Upper lobe of right lung (tissue), 1 donor: ENCODE measurements around the gene GSAP. TPM values are rescaled to one million over a fixed set of nuclear protein-coding genes. Genes with fewer than 3 reads are reported as not detected.

Experiments
- ATAC-seq: fragments of 200-7000 bp; cut with Tn5 transposase; one replicate; pipeline ENCODE4 v1.9.1; 2020; ENCODE audit warnings: mild to moderate bottlenecking, moderate library complexity
- DNase-seq: peaks from one replicate; pipeline ENCODE4 v3.0.0-alpha.2; 2020
- H3K27ac ChIP-seq: fragments of 200-600 bp; one replicate; pipeline ENCODE4 v1.8.0; 2022
- H3K27me3 ChIP-seq: fragments of 200-600 bp; one replicate; pipeline ENCODE4 v1.8.0; 2022; ENCODE audit warnings: mild to moderate bottlenecking
- H3K36me3 ChIP-seq: fragments of 200-600 bp; one replicate; pipeline ENCODE4 v1.8.0; 2022
- H3K4me1 ChIP-seq: fragments of 200-600 bp; one replicate; pipeline ENCODE4 v1.8.0; 2022
- H3K4me3 ChIP-seq: fragments of 200-600 bp; one replicate; pipeline ENCODE4 v1.8.0; 2022; ENCODE audit warnings: mild to moderate bottlenecking
- H3K9me3 ChIP-seq: fragments of 200-600 bp; one replicate; pipeline ENCODE4 v1.8.0; 2022
- CTCF ChIP-seq: fragments of 200-600 bp; IDR thresholded peaks from one replicate; pipeline ENCODE4 v1.8.0; 2022; ENCODE audit warnings: antibody characterized with exemption
- intact Hi-C: fragments of 100-400 bp; cut with DNase I; formaldehyde crosslinking; loops from one replicate; pipeline ENCODE4 v1.11.0; 2022
- total RNA-seq: library from RNA; stranded (reverse); fragmentation: NEBNext Ultra II Directional; extraction: Animal tissue kit (Norgen Biotek cat#: 25700); gene quantifications from one replicate; pipeline ENCODE4 v1.2.1, GENCODE V29; 2021
- donor health status: DM: no; HTN: yes; CAD: no; lungs with severe emphysema.

GSAP gene
- total RNA-seq, 1 donor from 2014 or later: 64.9 TPM

GRCh38 chr7:77290425-77290824 lies 125.7 kb downstream of the GSAP start:
- ATAC-seq (no peak), DNase-seq (no peak)
- Histone ChIP-seq H3K4me1 (peaks cover 4% of the 10 kb centered on the region), H3K4me3 (no peak overlapping the region), H3K27me3 (no peaks in the 10 kb centered on the region), H3K9me3 (no peaks in the 10 kb centered on the region), H3K27ac (no peak overlapping the region), H3K36me3 (no peaks in the 10 kb centered on the region)
- TF ChIP-seq CTCF: no peak
- intact Hi-C loops: no loop called here

GRCh38 chr7:77289387-77289786 lies 126.8 kb downstream of the GSAP start:
- H3K36me3 ChIP-seq: no peaks in the 10 kb centered on the region
- intact Hi-C loops: no loop called here
- no peak for ATAC-seq
- H3K4me3 ChIP-seq: no peak overlapping the region
- no peak overlapping the region for H3K27ac ChIP-seq
- no peaks in the 10 kb centered on the region for H3K9me3 ChIP-seq
- TF ChIP-seq CTCF: no peak
- H3K4me1 ChIP-seq: peaks cover 4% of the 10 kb centered on the region
- H3K27me3 ChIP-seq: no peaks in the 10 kb centered on the region
- DNase-seq: no peak

- H3K9me3 ChIP-seq: no peaks in the 10 kb centered on the region
- H3K27ac ChIP-seq: no peak overlapping the region
- H3K27me3 ChIP-seq: no peaks in the 10 kb centered on the region
- H3K4me1 ChIP-seq: peaks cover 4% of the 10 kb centered on the region
- DNase-seq (no peak), ATAC-seq (no peak)
- no peaks in the 10 kb centered on the region for H3K36me3 ChIP-seq
- intact Hi-C loops: no loop called here
- no peak for TF ChIP-seq CTCF
- no peak overlapping the region for H3K4me3 ChIP-seq
These were observed 127.4 kb downstream of the GSAP start for GRCh38 chr7:77288676-77289320.

GRCh38 chr7:77284616-77285015 lies 131.5 kb downstream of the GSAP start:
- H3K4me1 ChIP-seq: peaks cover 4% of the 10 kb centered on the region
- TF ChIP-seq CTCF: no peak
- H3K4me3 ChIP-seq: no peak overlapping the region
- no peaks in the 10 kb centered on the region for H3K9me3 ChIP-seq
- intact Hi-C loops: no loop called here
- ATAC-seq: no peak
- DNase-seq: no peak
- H3K27ac ChIP-seq: no peak overlapping the region
- H3K27me3 ChIP-seq: no peaks in the 10 kb centered on the region
- H3K36me3 ChIP-seq: no peaks in the 10 kb centered on the region

GRCh38 chr7:77284005-77284404 lies 132.1 kb downstream of the GSAP start:
- TF ChIP-seq CTCF: no peak
- Histone ChIP-seq H3K27me3 (no peaks in the 10 kb centered on the region), H3K4me1 (peaks cover 4% of the 10 kb centered on the region), H3K4me3 (no peak overlapping the region), H3K9me3 (no peaks in the 10 kb centered on the region), H3K36me3 (no peaks in the 10 kb centered on the region), H3K27ac (no peak overlapping the region)
- no peak for ATAC-seq
- no peak for DNase-seq
- intact Hi-C loops: no loop called here

GRCh38 chr7:77282897-77283296 lies 133.3 kb downstream of the GSAP start:
- TF ChIP-seq CTCF: no peak
- DNase-seq: no peak
- Histone ChIP-seq H3K36me3 (no peaks in the 10 kb centered on the region), H3K4me3 (no peak overlapping the region), H3K4me1 (no peaks in the 10 kb centered on the region), H3K27ac (no peak overlapping the region), H3K9me3 (no peaks in the 10 kb centered on the region), H3K27me3 (no peaks in the 10 kb centered on the region)
- ATAC-seq: no peak
- intact Hi-C loops: no loop called here
